ENCODE data around the gene MAP3K5. TPM values are rescaled to one million over a fixed set of nuclear protein-coding genes. Genes with fewer than 3 reads are reported as not detected.

The MAP3K5 gene
- total and polyA plus RNA-seq, 9 of the 15 experiments (the other 6 are each of a cell fraction or from before 2014, with no cell fraction given) = 2.2 to 13.0 (median 9.9) TPM

GRCh38 chr6:136669299-136669699, 123.0 kb downstream of the MAP3K5 start (continued):
- TF ChIP-seq PHF20 (IDR thresholded peaks at IDR 0.05; ENCODE audit: partially characterized antibody) (no peak), CBFA2T3 (IDR thresholded peaks at IDR 0.05) (peak; percentile 70), CBX3 (IDR thresholded peaks at IDR 0.05; ENCODE audit: borderline replicate concordance in 1 of 2, low read length in 2 of 2) (no peak), HDAC3 (IDR thresholded peaks at IDR 0.05; ENCODE audit: borderline replicate concordance, partially characterized antibody) (peak; percentile 12), HNRNPH1 (optimal IDR thresholded peaks at IDR 0.05; ENCODE audit: low read depth, low read length) (no peak), CBFA2T2 (conservative IDR thresholded peaks at IDR 0.05) (peak; percentile 34; the same call in 1 of the 2 replicates), ZC3H11A (IDR thresholded peaks at IDR 0.05; ENCODE audit: low read depth, low read length) (no peak), SMARCA4 (IDR thresholded peaks at IDR 0.05) (peak; percentile 53), ZBTB26 (CRISPR knock-in tag; IDR thresholded peaks at IDR 0.05) (no peak), TAL1 (IDR thresholded peaks at IDR 0.05) (peak; percentile 48; the same call in 1 of the 2 replicates), ETV5 (CRISPR knock-in tag; IDR thresholded peaks at IDR 0.05; ENCODE audit: low read depth) (no peak), EP400 (IDR thresholded peaks at IDR 0.05) (no peak), HSF4 (CRISPR knock-in tag; IDR thresholded peaks at IDR 0.05; ENCODE audit: borderline replicate concordance) (no peak), ARNT (IDR thresholded peaks at IDR 0.05) (no peak), MCM5 (IDR thresholded peaks at IDR 0.05; ENCODE audit: low read depth) (no peak), ZNF41 (CRISPR knock-in tag; conservative IDR thresholded peaks at IDR 0.05) (no peak), DPF2 (IDR thresholded peaks at IDR 0.05) (peak; percentile 71), TBP (optimal IDR thresholded peaks at IDR 0.05; ENCODE audit: low read depth, low read length) (peak; percentile 16), ZNF175 (CRISPR knock-in tag; IDR thresholded peaks at IDR 0.05; ENCODE audit: low read depth) (no peak), ZFX (CRISPR knock-in tag; IDR thresholded peaks at IDR 0.05) (no peak), PHTF2 (CRISPR knock-in tag; IDR thresholded peaks at IDR 0.05) (no peak), RCOR1 (IDR thresholded peaks at IDR 0.05; ENCODE audit: borderline replicate concordance in 1 of 2, low read depth in 2 of 2, low read length in 2 of 2) (0 out of 4 replicates have a peak, but pooled peaks of 1 of the 2 experiments have one; percentile 14)
- TF ChIP-seq, protein P1, sequence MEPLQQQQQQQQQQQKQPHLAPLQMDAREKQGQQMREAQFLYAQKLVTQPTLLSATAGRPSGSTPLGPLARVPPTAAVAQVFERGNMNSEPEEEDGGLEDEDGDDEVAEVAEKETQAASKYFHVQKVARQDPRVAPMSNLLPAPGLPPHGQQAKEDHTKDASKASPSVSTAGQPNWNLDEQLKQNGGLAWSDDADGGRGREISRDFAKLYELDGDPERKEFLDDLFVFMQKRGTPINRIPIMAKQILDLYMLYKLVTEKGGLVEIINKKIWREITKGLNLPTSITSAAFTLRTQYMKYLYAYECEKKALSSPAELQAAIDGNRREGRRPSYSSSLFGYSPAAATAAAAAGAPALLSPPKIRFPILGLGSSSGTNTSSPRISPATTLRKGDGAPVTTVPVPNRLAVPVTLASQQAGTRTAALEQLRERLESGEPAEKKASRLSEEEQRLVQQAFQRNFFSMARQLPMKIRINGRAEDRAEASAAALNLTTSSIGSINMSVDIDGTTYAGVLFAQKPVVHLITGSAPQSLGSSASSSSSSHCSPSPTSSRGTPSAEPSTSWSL (CRISPR knock-in tag; IDR thresholded peaks at IDR 0.05; ENCODE audit: borderline replicate concordance) = no peak
- TF ChIP-seq, protein P2, sequence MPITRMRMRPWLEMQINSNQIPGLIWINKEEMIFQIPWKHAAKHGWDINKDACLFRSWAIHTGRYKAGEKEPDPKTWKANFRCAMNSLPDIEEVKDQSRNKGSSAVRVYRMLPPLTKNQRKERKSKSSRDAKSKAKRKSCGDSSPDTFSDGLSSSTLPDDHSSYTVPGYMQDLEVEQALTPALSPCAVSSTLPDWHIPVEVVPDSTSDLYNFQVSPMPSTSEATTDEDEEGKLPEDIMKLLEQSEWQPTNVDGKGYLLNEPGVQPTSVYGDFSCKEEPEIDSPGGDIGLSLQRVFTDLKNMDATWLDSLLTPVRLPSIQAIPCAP (CRISPR knock-in tag; IDR thresholded peaks at IDR 0.05; ENCODE audit: borderline replicate concordance) = no peak
- TF ChIP-seq, protein P3, sequence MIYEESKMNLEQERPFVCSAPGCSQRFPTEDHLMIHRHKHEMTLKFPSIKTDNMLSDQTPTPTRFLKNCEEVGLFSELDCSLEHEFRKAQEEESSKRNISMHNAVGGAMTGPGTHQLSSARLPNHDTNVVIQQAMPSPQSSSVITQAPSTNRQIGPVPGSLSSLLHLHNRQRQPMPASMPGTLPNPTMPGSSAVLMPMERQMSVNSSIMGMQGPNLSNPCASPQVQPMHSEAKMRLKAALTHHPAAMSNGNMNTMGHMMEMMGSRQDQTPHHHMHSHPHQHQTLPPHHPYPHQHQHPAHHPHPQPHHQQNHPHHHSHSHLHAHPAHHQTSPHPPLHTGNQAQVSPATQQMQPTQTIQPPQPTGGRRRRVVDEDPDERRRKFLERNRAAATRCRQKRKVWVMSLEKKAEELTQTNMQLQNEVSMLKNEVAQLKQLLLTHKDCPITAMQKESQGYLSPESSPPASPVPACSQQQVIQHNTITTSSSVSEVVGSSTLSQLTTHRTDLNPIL (CRISPR knock-in tag; IDR thresholded peaks at IDR 0.05) = no peak
